ENCODE results near the gene YWHAQ.
"Not testable (repeated sequence)": the region's sequence is repeated elsewhere in the genome, so short reads cannot be mapped to it uniquely, and the experiment has no call there.

YWHAQ gene

GRCh38 chr2:9631878-9632700 is 1.3 kb upstream of the YWHAQ start:
- DNase-seq (ENCODE audit: low read depth in 2 of 2) = no peak

DNA sequence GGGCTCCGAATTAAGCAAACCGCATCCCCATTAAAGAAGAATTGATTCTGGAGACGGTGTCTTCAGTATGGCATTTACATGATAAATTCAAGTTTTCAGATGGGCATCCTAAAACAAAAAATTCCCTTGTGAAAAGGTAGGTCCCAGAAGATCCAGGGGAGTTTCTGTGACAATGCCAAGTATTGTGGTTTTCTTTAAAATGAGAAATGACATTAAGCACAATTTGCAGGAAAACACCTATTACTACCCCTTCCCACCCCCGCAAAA is 689 bp upstream of the YWHAQ start:
- no peak for DNase-seq (ENCODE audit: low read depth in 2 of 2)

DNA sequence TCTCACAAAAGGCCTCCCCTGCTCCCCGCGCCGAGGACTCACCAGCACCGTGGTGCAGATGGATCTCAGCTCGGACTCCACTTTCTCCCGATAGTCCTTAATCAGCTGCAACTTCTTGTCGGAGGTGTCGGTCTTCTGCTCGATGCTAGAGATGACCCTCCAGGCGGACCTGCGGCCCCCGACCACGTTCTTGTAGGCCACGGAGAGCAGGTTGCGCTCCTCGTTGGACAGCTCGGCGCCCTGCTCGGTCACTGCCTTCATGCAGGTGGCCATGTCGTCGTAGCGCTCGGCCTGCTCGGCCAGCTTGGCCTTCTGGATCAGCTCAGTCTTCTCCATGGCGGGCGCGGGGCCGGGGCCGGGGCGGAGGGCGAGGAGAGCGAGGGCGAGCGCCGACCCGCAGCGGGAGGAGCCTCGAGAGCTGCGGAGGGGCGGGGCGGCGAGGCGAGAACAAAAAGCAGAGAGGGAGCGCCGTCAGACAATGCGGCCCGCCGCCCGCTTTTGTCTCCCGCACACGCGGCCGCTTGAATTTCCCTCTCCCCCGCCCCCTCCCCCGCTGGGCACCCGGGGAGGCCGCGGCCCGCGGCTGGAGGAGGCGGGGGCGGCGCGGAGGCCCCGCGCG is 571 bp downstream of the YWHAQ start:
- DNase-seq (ENCODE audit: low read depth in 2 of 2) = peak; percentile 33 to 50

DNA sequence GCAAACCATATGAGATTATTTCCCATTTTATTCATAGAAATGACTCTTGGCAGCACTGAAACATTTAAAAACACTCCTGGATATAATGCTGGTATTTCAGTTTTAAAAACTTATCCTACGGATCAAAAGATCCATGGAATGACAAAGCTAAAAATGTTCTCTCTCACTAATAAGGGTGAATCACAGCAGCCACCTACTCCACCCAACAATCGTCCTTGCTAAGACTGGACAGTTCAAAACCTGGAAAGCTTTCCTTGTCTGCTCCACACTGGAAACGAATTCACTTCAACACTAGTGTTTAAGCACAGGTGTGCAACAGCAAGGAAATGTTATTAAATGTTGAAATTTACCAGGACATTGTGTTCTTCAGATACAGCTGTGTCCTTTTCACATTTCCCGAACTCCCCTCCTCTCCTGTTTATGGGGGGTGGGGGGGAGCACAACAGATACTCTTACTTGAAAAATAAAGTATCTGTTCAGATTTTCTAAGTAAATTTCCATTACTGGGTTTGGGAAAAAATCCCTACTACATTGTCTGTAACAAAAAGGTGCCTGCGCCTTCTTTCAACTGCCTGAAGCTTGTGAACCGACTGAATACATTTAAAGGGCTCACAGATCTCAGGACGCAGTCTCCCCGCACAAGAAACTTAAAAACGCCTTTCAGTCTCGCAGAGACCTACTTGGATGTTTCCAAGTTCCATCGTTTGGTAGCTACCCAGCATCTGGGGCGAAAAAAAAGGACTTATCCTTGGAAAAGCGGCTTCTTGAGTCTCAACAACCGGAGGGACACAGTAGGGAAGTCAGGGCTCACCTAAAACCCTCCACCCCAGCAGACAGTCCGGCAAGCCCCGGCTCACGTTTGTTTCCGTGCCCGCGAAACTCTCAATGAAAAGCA is 1.3 kb downstream of the YWHAQ start:
- no peak for DNase-seq (ENCODE audit: low read depth in 2 of 2)

DNA sequence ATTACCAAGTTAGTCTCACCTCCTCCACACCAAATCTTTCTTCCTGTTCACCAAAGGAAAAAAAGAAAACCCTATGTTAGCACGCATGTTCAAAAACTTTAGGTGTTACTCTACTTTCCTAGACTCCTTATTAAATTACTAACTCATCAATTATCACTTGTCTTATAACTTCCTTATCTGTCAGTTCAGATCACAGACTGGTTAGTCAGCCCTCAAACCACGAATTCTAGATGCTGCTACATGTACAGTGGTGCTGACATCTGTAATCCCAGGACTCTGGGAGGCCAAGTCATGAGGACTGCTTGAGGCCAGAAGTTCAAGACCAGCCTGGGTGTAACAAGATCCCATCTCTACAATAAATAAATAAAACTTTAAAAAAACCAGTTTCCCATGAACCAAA is 3.5 kb downstream of the YWHAQ start:
- DNase-seq (ENCODE audit: low read depth in 2 of 2) = no peak

DNA sequence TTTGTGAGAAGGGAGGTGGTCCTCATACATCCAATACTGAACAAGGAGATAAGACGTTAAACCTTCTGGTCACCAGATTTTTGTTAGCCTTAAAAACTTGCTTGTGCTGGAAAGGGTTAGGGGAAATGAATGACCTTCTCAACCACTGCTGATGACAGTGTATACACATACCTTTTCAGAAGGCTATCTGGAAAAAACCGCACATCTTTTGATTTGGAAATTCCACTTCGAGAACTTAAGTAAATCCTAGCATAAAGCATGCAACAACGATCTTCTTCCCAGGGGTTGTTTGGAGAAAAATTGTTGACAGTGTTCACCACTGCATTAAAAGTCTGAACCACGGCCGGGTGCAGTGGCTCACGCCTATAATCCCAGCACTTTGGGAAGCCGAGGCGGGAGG is 7.6 kb downstream of the YWHAQ start:
- no peak for DNase-seq (ENCODE audit: low read depth in 2 of 2)

DNA sequence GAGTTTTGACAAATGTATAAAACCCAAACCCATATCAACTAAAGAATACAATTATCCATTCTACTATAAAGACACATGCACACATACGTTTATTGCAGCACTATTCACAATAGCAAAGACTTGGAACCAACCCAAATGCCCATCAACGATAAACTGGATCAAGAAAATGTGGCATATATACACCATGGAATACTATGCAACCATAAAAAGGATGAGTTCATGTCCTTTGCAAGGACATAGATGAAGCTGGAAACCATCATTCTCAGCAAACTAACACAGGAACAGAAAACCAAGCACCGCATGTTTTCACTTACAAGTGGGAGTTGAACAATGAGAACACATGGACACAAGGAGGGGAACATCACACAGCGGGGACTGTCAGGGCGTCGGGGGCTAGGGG is 9.1 kb downstream of the YWHAQ start:
- DNase-seq (ENCODE audit: low read depth in 2 of 2) = not testable (repeated sequence)

- no peak for DNase-seq (ENCODE audit: low read depth in 2 of 2)
These were observed 12.4 kb downstream of the YWHAQ start for GRCh38 chr2:9618410-9618809.

- DNase-seq (ENCODE audit: low read depth in 2 of 2) = no peak
These were observed 13.0 kb downstream of the YWHAQ start for GRCh38 chr2:9617749-9618148.

DNA sequence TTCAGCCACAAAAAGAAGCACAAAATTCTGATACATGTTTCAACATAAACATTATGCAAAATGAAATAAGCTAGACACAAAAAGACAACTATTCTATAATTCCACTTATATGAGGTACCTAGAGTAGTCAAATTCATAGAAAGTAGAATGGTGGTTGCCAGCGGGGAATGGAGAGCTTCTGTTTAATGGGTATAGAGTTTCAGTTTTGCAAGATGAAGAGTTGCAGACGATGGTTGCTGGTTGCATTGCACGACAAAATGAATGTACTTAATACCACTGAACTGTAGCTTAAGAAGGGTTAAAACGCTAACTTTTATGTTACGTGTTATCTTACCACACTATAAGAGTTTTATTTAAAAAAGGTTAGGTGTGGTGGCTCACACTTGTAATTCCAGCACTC is 13.5 kb downstream of the YWHAQ start:
- no peak for DNase-seq (ENCODE audit: low read depth in 2 of 2)

- no peak for DNase-seq (ENCODE audit: low read depth in 2 of 2)
These were observed 16.2 kb downstream of the YWHAQ start for GRCh38 chr2:9614562-9614961.

GRCh38 chr2:9613291-9613690 is 17.5 kb downstream of the YWHAQ start:
- DNase-seq (ENCODE audit: low read depth in 2 of 2) = no peak

GRCh38 chr2:9611549-9611912 is 19.3 kb downstream of the YWHAQ start:
- not testable (repeated sequence) for DNase-seq (ENCODE audit: low read depth in 2 of 2)

- no peak for DNase-seq (ENCODE audit: low read depth in 2 of 2)
These were observed 19.8 kb downstream of the YWHAQ start for GRCh38 chr2:9610781-9611548.

DNA sequence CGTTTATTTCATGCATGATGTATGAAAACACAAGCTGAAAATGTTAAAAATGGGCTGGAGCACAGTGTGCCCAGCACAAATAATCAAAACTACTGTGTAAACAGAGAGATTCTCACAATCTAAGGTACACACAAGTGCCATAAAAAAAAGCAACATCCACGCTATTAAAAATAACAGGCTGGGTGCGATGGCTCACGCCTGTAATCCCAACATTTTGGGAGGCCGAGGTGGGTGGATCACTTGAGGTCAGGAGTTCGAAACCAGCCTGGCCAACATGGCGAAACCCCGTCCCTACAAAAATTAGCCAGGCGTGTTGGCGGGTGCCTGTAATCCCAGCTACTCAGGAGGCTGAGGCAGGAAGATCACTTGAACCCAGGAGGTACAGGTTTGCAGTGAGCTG is 22.3 kb downstream of the YWHAQ start:
- DNase-seq (ENCODE audit: low read depth in 2 of 2) = not testable (repeated sequence)

GRCh38 chr2:9602412-9602811 is 28.4 kb downstream of the YWHAQ start:
- DNase-seq (ENCODE audit: low read depth in 2 of 2) = no peak

GRCh38 chr2:9601397-9601796 is 29.4 kb downstream of the YWHAQ start:
- no peak for DNase-seq (ENCODE audit: low read depth in 2 of 2)

DNA sequence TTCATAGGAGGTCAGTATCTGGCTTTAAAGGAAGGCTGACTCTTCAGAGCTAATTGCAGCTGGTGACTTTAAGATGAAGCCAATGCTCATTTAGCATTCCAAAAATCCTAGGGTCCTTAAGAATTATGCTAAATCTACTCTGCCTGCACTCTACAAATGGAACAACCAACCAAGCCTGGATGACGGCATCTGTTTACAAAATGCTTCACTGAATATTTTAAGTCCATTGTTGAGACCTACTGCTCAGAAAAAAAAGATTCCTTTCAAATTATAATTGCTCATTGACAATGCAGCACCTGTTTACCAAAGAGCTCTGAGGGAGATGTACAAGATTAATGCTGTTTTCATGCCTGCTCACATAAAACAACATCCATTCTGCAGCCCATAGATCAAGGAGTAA is 31.4 kb downstream of the YWHAQ start:
- no peak for DNase-seq (ENCODE audit: low read depth in 2 of 2)

DNA sequence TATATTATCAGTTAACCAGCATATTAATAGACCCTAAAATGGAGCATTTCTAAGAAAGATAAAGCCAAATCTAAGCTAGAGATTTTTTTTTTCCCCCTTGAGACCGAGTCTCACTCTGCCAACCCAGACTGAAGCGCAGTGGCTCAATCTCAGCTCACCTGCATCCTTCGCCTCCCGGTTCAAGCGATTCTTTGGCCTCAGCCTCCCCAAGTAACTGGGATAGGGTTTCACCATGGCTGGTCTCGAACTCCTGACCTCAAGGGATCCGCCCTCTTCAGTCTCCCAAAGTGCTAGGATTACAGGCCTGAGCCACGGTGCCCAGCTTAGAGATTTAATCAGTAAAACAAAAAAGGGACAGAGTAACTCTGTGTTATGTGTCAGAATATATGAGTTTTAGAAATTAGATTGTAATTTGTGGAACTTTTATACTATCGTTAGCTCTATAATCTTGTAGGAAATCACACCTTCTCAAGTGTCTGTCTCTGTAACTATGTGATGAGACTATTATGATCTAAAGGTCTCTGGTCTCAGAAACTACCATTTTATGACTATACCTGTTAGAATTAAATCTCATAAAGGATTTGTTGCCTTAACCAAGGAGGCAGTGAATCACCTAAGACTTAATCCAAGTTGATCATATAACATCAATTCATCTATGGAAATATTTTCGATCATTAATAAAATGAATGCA is 34.0 kb downstream of the YWHAQ start:
- DNase-seq (ENCODE audit: low read depth in 2 of 2) = no peak

- DNase-seq (ENCODE audit: low read depth in 2 of 2) = no peak
These were observed 35.1 kb downstream of the YWHAQ start for GRCh38 chr2:9595746-9596145.

- not testable (repeated sequence) for DNase-seq (ENCODE audit: low read depth in 2 of 2)
These were observed 35.5 kb downstream of the YWHAQ start for GRCh38 chr2:9595256-9595655.
